ENCODE data around the gene WDFY1. TPM values are rescaled to one million over a fixed set of nuclear protein-coding genes. Genes with fewer than 3 reads are reported as not detected.

Gene WDFY1
- total RNA-seq, 2 experiments from 2014 or later, result 20.8 to 23.1 TPM

DNA sequence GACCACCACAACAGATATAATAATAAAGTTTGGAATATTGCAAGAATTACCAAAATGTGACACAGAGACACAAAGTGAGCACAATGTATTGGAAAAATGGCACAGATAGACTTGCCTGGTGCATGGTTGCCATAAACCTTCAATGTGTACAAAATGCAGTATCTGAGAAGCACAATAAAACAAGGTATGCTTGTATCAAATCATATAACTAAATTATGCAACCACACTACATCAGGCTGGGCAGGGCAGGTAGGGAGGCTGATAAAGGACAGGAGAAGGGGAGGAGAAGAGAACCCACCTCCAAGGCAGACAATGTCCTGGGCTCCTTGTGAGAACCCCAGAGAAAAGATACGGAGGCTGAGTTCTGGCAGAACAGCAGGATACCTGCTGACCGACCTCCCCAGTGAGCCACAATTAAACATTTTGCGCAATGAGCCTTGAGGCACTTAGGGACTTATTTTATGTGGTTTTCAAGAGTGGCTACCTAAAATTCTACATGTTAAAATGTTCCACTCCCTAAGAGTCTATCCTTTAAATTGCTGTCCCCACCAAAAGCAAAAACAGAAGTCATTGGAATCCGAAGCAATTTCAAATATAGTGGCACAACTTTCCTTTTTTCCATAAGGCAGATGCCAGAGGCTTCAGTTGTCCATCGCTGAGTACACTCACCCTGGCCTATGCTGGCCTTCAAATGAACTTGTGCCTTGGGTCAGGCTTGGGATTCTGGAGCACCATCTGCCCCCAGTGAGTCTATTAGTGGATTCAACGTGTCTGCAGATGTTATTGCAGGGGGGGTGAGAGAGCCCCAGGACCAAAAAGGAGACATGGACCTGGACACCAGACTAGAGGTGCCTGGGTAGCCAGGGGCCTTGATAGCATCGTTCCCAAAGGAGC lies 16.8 kb downstream of the WDFY1 start:
- no peak overlapping the region for H3K27ac Mint-ChIP-seq
- TF ChIP-seq, protein P1, sequence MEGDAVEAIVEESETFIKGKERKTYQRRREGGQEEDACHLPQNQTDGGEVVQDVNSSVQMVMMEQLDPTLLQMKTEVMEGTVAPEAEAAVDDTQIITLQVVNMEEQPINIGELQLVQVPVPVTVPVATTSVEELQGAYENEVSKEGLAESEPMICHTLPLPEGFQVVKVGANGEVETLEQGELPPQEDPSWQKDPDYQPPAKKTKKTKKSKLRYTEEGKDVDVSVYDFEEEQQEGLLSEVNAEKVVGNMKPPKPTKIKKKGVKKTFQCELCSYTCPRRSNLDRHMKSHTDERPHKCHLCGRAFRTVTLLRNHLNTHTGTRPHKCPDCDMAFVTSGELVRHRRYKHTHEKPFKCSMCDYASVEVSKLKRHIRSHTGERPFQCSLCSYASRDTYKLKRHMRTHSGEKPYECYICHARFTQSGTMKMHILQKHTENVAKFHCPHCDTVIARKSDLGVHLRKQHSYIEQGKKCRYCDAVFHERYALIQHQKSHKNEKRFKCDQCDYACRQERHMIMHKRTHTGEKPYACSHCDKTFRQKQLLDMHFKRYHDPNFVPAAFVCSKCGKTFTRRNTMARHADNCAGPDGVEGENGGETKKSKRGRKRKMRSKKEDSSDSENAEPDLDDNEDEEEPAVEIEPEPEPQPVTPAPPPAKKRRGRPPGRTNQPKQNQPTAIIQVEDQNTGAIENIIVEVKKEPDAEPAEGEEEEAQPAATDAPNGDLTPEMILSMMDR (IDR thresholded peaks at IDR 0.05), result no peak
- H3K4me3 Mint-ChIP-seq, result no peak overlapping the region
- intact Hi-C loops (cut with micrococcal nuclease), result no loop called here
- DNase-seq (no peak), ATAC-seq (no peak)
- peaks cover 2% of the 10 kb centered on the region for H3K9me3 Mint-ChIP-seq
- CTCF ChIA-PET, result no interaction called here
- H3K4me1 Mint-ChIP-seq (ENCODE audit: low read depth), result peaks cover 45% of the 10 kb centered on the region
- no peaks in the 10 kb centered on the region for H3K27me3 Mint-ChIP-seq
- POLR2A ChIA-PET, result no interaction called here
- H3K36me3 Mint-ChIP-seq (ENCODE audit: low read depth), result peaks cover 11% of the 10 kb centered on the region

DNA sequence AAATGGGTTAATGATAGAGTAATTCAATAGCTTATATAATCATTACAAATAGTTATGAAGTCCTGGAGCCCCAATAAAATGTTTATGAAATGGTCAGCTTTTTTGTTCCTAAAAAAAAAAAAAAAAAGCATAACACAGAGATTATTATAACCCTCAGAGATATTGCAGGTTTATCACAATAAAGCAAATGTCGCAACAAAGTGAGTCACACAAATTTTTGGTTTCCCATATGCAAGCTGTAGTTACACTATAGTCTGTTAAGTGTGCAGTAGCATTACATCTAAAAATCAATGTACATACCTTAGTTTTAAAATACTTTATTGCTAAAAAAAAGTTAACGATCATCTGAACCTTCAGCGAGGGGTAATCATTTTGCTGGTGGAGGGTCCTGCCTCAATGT lies 20.0 kb downstream of the WDFY1 start:
- POLR2A ChIA-PET, result interaction anchor here (1.0 kb wide), 1 partner anchor 10 kb away, joined by 3 read pairs; no protein-coding TSS in a partner anchor
- no peak overlapping the region for H3K4me3 Mint-ChIP-seq
- ATAC-seq (no peak), DNase-seq (no peak)
- H3K36me3 Mint-ChIP-seq (ENCODE audit: low read depth), result peaks cover 11% of the 10 kb centered on the region
- TF ChIP-seq, protein P1 (IDR thresholded peaks at IDR 0.05), result no peak
- peaks cover 33% of the 10 kb centered on the region for H3K4me1 Mint-ChIP-seq (ENCODE audit: low read depth)
- intact Hi-C loops (cut with micrococcal nuclease), result no loop called here
- H3K27ac Mint-ChIP-seq, result no peak overlapping the region
- H3K27me3 Mint-ChIP-seq, result no peaks in the 10 kb centered on the region
- peaks cover 2% of the 10 kb centered on the region for H3K9me3 Mint-ChIP-seq
- CTCF ChIA-PET, result interaction anchor here (0.8 kb wide), 1 partner anchor 45 kb away, joined by 4 read pairs; no protein-coding TSS in a partner anchor

GRCh38 chr2:223923976-223924375 lies 21.2 kb downstream of the WDFY1 start:
- DNase-seq, result no peak
- no peak for ATAC-seq
- H3K36me3 Mint-ChIP-seq (ENCODE audit: low read depth), result peaks cover 11% of the 10 kb centered on the region
- peaks cover 23% of the 10 kb centered on the region for H3K4me1 Mint-ChIP-seq (ENCODE audit: low read depth)
- H3K4me3 Mint-ChIP-seq, result no peak overlapping the region
- no peaks in the 10 kb centered on the region for H3K27me3 Mint-ChIP-seq
- TF ChIP-seq, protein P1 (IDR thresholded peaks at IDR 0.05), result no peak
- intact Hi-C loops (cut with micrococcal nuclease), result no loop called here
- ChIA-PET POLR2A (interaction anchor here (1.0 to 1.2 kb wide), 2 partner anchors 11 to 161 kb away, joined by 3 read pairs; no protein-coding TSS in a partner anchor), CTCF (no interaction called here)
- peaks cover 2% of the 10 kb centered on the region for H3K9me3 Mint-ChIP-seq
- no peak overlapping the region for H3K27ac Mint-ChIP-seq

- no peak for ATAC-seq
- intact Hi-C loops (cut with micrococcal nuclease), result no loop called here
- peaks cover 15% of the 10 kb centered on the region for H3K4me1 Mint-ChIP-seq (ENCODE audit: low read depth)
- CTCF ChIA-PET, result no interaction called here
- DNase-seq, result no peak
- TF ChIP-seq, protein P1 (IDR thresholded peaks at IDR 0.05), result no peak
- peaks cover 12% of the 10 kb centered on the region for H3K36me3 Mint-ChIP-seq (ENCODE audit: low read depth)
- POLR2A ChIA-PET, result no interaction called here
- no peaks in the 10 kb centered on the region for H3K27me3 Mint-ChIP-seq
- no peak overlapping the region for H3K4me3 Mint-ChIP-seq
- H3K9me3 Mint-ChIP-seq, result no peaks in the 10 kb centered on the region
- H3K27ac Mint-ChIP-seq, result no peak overlapping the region
These were observed 22.8 kb downstream of the WDFY1 start for GRCh38 chr2:223922308-223922707.

GRCh38 chr2:223921204-223921603 lies 23.9 kb downstream of the WDFY1 start:
- Mint-ChIP-seq H3K27ac (no peak overlapping the region), H3K36me3 (ENCODE audit: low read depth) (peaks cover 15% of the 10 kb centered on the region), H3K9me3 (no peaks in the 10 kb centered on the region), H3K4me3 (no peak overlapping the region), H3K27me3 (no peaks in the 10 kb centered on the region), H3K4me1 (ENCODE audit: low read depth) (peaks cover 13% of the 10 kb centered on the region)
- no peak for DNase-seq
- TF ChIP-seq, protein P1 (IDR thresholded peaks at IDR 0.05), result no peak
- intact Hi-C loops (cut with micrococcal nuclease), result no loop called here
- CTCF ChIA-PET, result interaction anchor here (1.2 to 1.5 kb wide), 2 partner anchors 11 to 19 kb away, joined by 3 to 4 read pairs; no protein-coding TSS in a partner anchor
- no peak for ATAC-seq
- POLR2A ChIA-PET, result no interaction called here
